OCI-LY7 (cell line): ENCODE data around the gene TXK. TPM values are rescaled to one million over a fixed set of nuclear protein-coding genes. Genes with fewer than 3 reads are reported as not detected.

ENCODE experiments used
- BruUV-seq: library from RNA; stranded (reverse); fragments of 400-500 nt; replicated peaks from 2 replicates; lab custom pipeline; 2021; lab: Mats Ljungman, UMichigan
- CTCF ChIA-PET: fragments of 300-600 bp; sonication (Branson Sonifier 250); formaldehyde crosslinking; loops from one replicate; lab custom pipeline; 2022; ENCODE audit warnings: antibody characterized with exemption; ENCODE audit not compliant: unreplicated experiment; lab: Charles Lee
- POLR2A ChIA-PET: fragments of 300-600 bp; sonication (Branson Sonifier 250); formaldehyde crosslinking; loops from one replicate; lab custom pipeline; 2022; ENCODE audit warnings: antibody characterized with exemption; lab: Charles Lee
- DNase-seq: peaks from one replicate; pipeline ENCODE4 v3.0.0-alpha.2; 2015; ENCODE audit warnings: low spot score
- H2AFZ ChIP-seq: fragments of 200-600 bp; sonication (generic), shearing (Covaris generic); 2 replicates; pipeline ENCODE4 v1.6.1; 2014; ENCODE audit warnings: mild to moderate bottlenecking, antibody characterized with exemption, low read length, moderate library complexity
- H3K27ac ChIP-seq: fragments of 200-600 bp; sonication (generic); 2 replicates; pipeline ENCODE4 v1.5.1; 2014; ENCODE audit warnings: mixed run types, low read depth, mild to moderate bottlenecking, moderate library complexity, low read length, inconsistent platforms; ENCODE audit not compliant: poor library complexity, severe bottlenecking
- H3K36me3 ChIP-seq: fragments of 200-600 bp; sonication (generic); 2 replicates; pipeline ENCODE4 v1.6.1; 2014; ENCODE audit warnings: mild to moderate bottlenecking, antibody characterized with exemption, low read length, moderate library complexity, mixed read lengths; ENCODE audit not compliant: insufficient read depth
- H3K4me1 ChIP-seq: fragments of 200-600 bp; sonication (generic); 2 replicates; pipeline ENCODE4 v1.5.1; 2014; ENCODE audit warnings: mild to moderate bottlenecking, low read length; ENCODE audit not compliant: insufficient read depth, poor library complexity, severe bottlenecking
- H3K4me2 ChIP-seq: fragments of 200-600 bp; sonication (generic); 2 replicates; pipeline ENCODE4 v1.6.1; 2014; ENCODE audit warnings: mild to moderate bottlenecking, low read length
- H3K4me3 ChIP-seq: fragments of 200-600 bp; sonication (generic); 2 replicates; pipeline ENCODE4 v1.5.1; 2014; ENCODE audit warnings: mild to moderate bottlenecking, low read depth, low read length; ENCODE audit not compliant: poor library complexity, severe bottlenecking
- H3K79me2 ChIP-seq: fragments of 200-600 bp; sonication (generic); 2 replicates; pipeline ENCODE4 v1.6.1; 2016; ENCODE audit warnings: low read depth, mild to moderate bottlenecking, low read length, moderate library complexity, mixed read lengths; ENCODE audit not compliant: insufficient read depth
- H3K9me2 ChIP-seq: fragments of 200-600 bp; sonication (generic); 2 replicates; pipeline ENCODE4 v1.6.1; 2016; ENCODE audit warnings: mild to moderate bottlenecking, low read length, mixed read lengths; ENCODE audit not compliant: insufficient read depth
- H3K9me3 ChIP-seq: fragments of 200-600 bp; sonication (generic); 2 replicates; pipeline ENCODE4 v1.6.1; 2014; ENCODE audit warnings: mild to moderate bottlenecking, mixed run types, low read length, mixed read lengths
- H4K20me1 ChIP-seq: fragments of 200-600 bp; sonication (generic); 2 replicates; pipeline ENCODE4 v1.6.1; 2014; ENCODE audit warnings: mild to moderate bottlenecking, antibody characterized with exemption, low read length, moderate library complexity, mixed read lengths; ENCODE audit not compliant: insufficient read depth
- CTCF ChIP-seq: fragments of 200-600 bp; sonication (generic); conservative IDR thresholded peaks from 2 replicates; pipeline ENCODE4 v1.5.1; 2014; ENCODE audit warnings: mild to moderate bottlenecking, antibody characterized with exemption, low read length, moderate library complexity, mixed read lengths
- EZH2phosphoT487 ChIP-seq: fragments of 200-600 bp; sonication (generic); IDR thresholded peaks from 2 replicates; pipeline ENCODE4 v1.6.1; 2018; ENCODE audit warnings: low read depth, borderline replicate concordance, mild to moderate bottlenecking, mixed run types, antibody characterized with exemption, low read length, moderate library complexity, mixed read lengths
- intact Hi-C: fragments of 100-400 bp; cut with micrococcal nuclease; formaldehyde crosslinking; loops from one replicate; pipeline ENCODE4 v1.10.0; 2022; ENCODE audit not compliant: unreplicated experiment
- total RNA-seq, 2 experiments: library from RNA; depleted of rRNA in 1 of 2; stranded (reverse); fragments of >200 nt in 1 of 2; shearing (Covaris generic) in 1 of 2; gene quantifications; 2 replicates each; pipeline ENCODE4 v1.2.3, GENCODE V29; 2014 to 2022

Gene TXK
- total RNA-seq, 2 experiments from 2014 or later, result 0.11 TPM; not detected in 1

GRCh38 chr4:48024522-48024921, 109.5 kb downstream of the TXK start:
- Histone ChIP-seq H2AFZ (no peak overlapping the region), H3K79me2 (no peaks in the 10 kb centered on the region), H3K27ac (no peak overlapping the region), H3K9me2 (no peaks in the 10 kb centered on the region), H3K9me3 (peaks cover 11% of the 10 kb centered on the region; the same call in 1 of the 2 replicates), H4K20me1 (no peaks in the 10 kb centered on the region), H3K4me2 (no peak overlapping the region), H3K36me3 (no peaks in the 10 kb centered on the region), H3K4me3 (no peak overlapping the region), H3K4me1 (peaks cover 11% of the 10 kb centered on the region)
- intact Hi-C loops, result no loop called here
- CTCF ChIA-PET, result no interaction called here
- no peak for DNase-seq
- no peak for TF ChIP-seq CTCF
- no peak for TF ChIP-seq EZH2phosphoT487
- no TSS peak for BruUV-seq
- POLR2A ChIA-PET, result interaction anchor here (2.4 kb wide), 1 partner anchor 10 kb away, joined by 9 read pairs; no protein-coding TSS in a partner anchor

- CTCF ChIA-PET, result no interaction called here
These were observed 111.8 kb downstream of the TXK start for GRCh38 chr4:48022192-48022799.

More at GRCh38 chr4:48022192-48022799, 111.8 kb downstream of the TXK start:
- H3K36me3 ChIP-seq, result no peaks in the 10 kb centered on the region
- no peak for DNase-seq
- H2AFZ ChIP-seq, result no peak overlapping the region
- H3K4me3 ChIP-seq, result no peak overlapping the region
- H4K20me1 ChIP-seq, result no peaks in the 10 kb centered on the region
- H3K4me1 ChIP-seq, result no peaks in the 10 kb centered on the region
- POLR2A ChIA-PET, result no interaction called here
- no peaks in the 10 kb centered on the region for H3K79me2 ChIP-seq
- H3K9me3 ChIP-seq, result 0 out of 2 replicates have a peak, but pooled peaks cover 2% of the 10 kb centered on the region
- TF ChIP-seq CTCF (no peak), EZH2phosphoT487 (no peak)
- no peak overlapping the region for H3K27ac ChIP-seq
- intact Hi-C loops, result no loop called here
- no TSS peak for BruUV-seq
- H3K9me2 ChIP-seq, result no peaks in the 10 kb centered on the region
- H3K4me2 ChIP-seq, result no peak overlapping the region
